Uterus (tissue), 4 donors: Measurements from ENCODE around the gene RRBP1. TPM values are rescaled to one million over a fixed set of nuclear protein-coding genes. Genes with fewer than 3 reads are reported as not detected.

Experiments
- DNase-seq, 2 donors: peaks; one replicate each; pipeline ENCODE4 v3.0.0-alpha.2; 2019 to 2020
- H3K27ac ChIP-seq, 2 donors: fragments of 200-600 bp; sonication (generic); 1 replicate in 1 of 2; 2 replicates in 1 of 2; pipeline ENCODE4 v1.5.1; 2016 to 2018
- H3K27me3 ChIP-seq, 2 donors: fragments of 200-600 bp; sonication (generic); one replicate each; pipeline ENCODE4 v1.5.1; 2018 to 2019; ENCODE audit warnings: control low read depth in 1 of 2
- H3K36me3 ChIP-seq, 2 donors: fragments of 200-600 bp; sonication (generic); one replicate each; pipeline ENCODE4 v1.5.1; 2019; ENCODE audit warnings: control low read depth in 1 of 2
- H3K4me1 ChIP-seq, 2 donors: fragments of 200-600 bp; sonication (generic); one replicate each; pipeline ENCODE4 v1.5.1; 2018 to 2019; ENCODE audit warnings: control low read depth in 1 of 2
- H3K4me3 ChIP-seq, 2 donors: fragments of 200-600 bp; sonication (generic); 1 replicate in 1 of 2; 2 replicates in 1 of 2; pipeline ENCODE4 v1.5.1; 2018 to 2019; ENCODE audit warnings: mild to moderate bottlenecking in 1 of 2
- H3K9me3 ChIP-seq, 2 donors: fragments of 200-600 bp; sonication (generic); one replicate each; pipeline ENCODE4 v1.5.1; 2019; ENCODE audit warnings: control low read depth in 1 of 2
- CTCF ChIP-seq, 4 experiments: fragments of 200-600 bp in 2 of 4; fragments of 450-650 bp in 2 of 4; sonication (generic) in 2 of 4; IDR thresholded peaks; one replicate each; pipeline ENCODE4 v1.5.1; 2016 to 2019; ENCODE audit warnings: antibody characterized with exemption in 4 of 4, mild to moderate bottlenecking in 2 of 4, moderate library complexity in 1 of 4
- POLR2A ChIP-seq, 2 donors: fragments of 450-650 bp; IDR thresholded peaks; one replicate each; pipeline ENCODE4 v1.6.1; 2016; ENCODE audit warnings: antibody characterized with exemption in 2 of 2, mild to moderate bottlenecking in 1 of 2, moderate library complexity in 1 of 2
- intact Hi-C: fragments of 100-400 bp; cut with DNase I; formaldehyde crosslinking; loops from one replicate; pipeline ENCODE4 v1.15.1; 2023; ENCODE audit warnings: low total_unique reads
- total RNA-seq, 4 donors: library from RNA; depleted of rRNA in 3 of 4; stranded (reverse); fragments of >200 nt in 3 of 4; gene quantifications; one replicate each; pipeline versions ENCODE4 v1.1.0 to v1.2.4, GENCODE V29; 2014 to 2023
- donor health status: DM: yes; HTN: yes; CAD: no.

RRBP1 gene
- total RNA-seq, 4 donors from 2014 or later: 13.2 to 172 (median 96.9) TPM

DNA sequence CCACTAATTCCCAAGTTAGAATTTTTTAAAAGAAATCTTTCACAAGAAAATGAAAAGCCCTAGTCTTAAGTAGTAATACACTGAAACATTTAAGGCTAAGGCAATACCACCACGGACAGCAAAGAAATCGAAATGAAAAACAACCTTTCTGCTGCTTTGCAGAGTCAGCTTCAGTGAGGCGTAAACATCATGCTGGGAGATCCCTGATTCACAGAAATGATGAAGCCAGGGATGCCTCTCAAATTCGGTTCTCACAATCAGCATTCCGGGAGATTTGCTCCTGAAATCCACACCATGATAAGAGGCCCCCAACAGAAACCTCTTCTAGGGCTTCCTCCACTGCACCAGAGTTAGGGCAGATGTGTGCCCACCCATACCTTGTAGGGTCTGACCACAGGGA, 18.6 kb downstream of the RRBP1 start:
- Histone ChIP-seq H3K9me3 (no peaks in the 10 kb centered on the region), H3K27ac (peak overlapping the region; percentile 34 to 50), H3K4me1 (peaks cover 0 to 13% of the 10 kb centered on the region in 2 donors), H3K27me3 (no peaks in the 10 kb centered on the region), H3K4me3 (no peak overlapping the region), H3K36me3 (no peaks in the 10 kb centered on the region)
- intact Hi-C loops: no loop called here
- DNase-seq: peak in 1 of 2 donors; percentile 11
- TF ChIP-seq POLR2A (IDR thresholded peaks at IDR 0.05) (no peak), CTCF (IDR thresholded peaks at IDR 0.05) (no peak)

GRCh38 chr20:17663040-17663399, 19.0 kb downstream of the RRBP1 start:
- peaks cover 0 to 13% of the 10 kb centered on the region in 2 donors for H3K4me1 ChIP-seq
- TF ChIP-seq CTCF (IDR thresholded peaks at IDR 0.05): no peak
- no peak for TF ChIP-seq POLR2A (IDR thresholded peaks at IDR 0.05)
- H3K27ac ChIP-seq: peak overlapping the region; percentile 9 to 50
- intact Hi-C loops: no loop called here
- H3K9me3 ChIP-seq: no peaks in the 10 kb centered on the region
- peak; percentile 11 to 13 for DNase-seq
- no peaks in the 10 kb centered on the region for H3K27me3 ChIP-seq
- H3K4me3 ChIP-seq: no peak overlapping the region
- H3K36me3 ChIP-seq: no peaks in the 10 kb centered on the region

- no peaks in the 10 kb centered on the region for H3K36me3 ChIP-seq
- no peaks in the 10 kb centered on the region for H3K27me3 ChIP-seq
- H3K4me3 ChIP-seq: no peak overlapping the region
- H3K4me1 ChIP-seq: peaks cover 0 to 13% of the 10 kb centered on the region in 2 donors
- H3K9me3 ChIP-seq: no peaks in the 10 kb centered on the region
- intact Hi-C loops: no loop called here
- H3K27ac ChIP-seq: peak overlapping the region; percentile 44 to 50
- peak; percentile 50 to 52 for DNase-seq
- no peak for TF ChIP-seq CTCF (IDR thresholded peaks at IDR 0.05)
- no peak for TF ChIP-seq POLR2A (IDR thresholded peaks at IDR 0.05)
These were observed 19.6 kb downstream of the RRBP1 start for GRCh38 chr20:17662333-17663039.

- H3K4me1 ChIP-seq: peaks cover 0 to 11% of the 10 kb centered on the region in 2 donors
- no peaks in the 10 kb centered on the region for H3K9me3 ChIP-seq
- peak overlapping the region; percentile 44 to 46 for H3K27ac ChIP-seq
- H3K36me3 ChIP-seq: no peaks in the 10 kb centered on the region
- peak; percentile 11 to 16 for DNase-seq
- intact Hi-C loops: no loop called here
- H3K27me3 ChIP-seq: no peaks in the 10 kb centered on the region
- no peak overlapping the region for H3K4me3 ChIP-seq
- no peak for TF ChIP-seq CTCF (IDR thresholded peaks at IDR 0.05)
- no peak for TF ChIP-seq POLR2A (IDR thresholded peaks at IDR 0.05)
These were observed 20.8 kb downstream of the RRBP1 start for GRCh38 chr20:17661121-17661744.

DNA sequence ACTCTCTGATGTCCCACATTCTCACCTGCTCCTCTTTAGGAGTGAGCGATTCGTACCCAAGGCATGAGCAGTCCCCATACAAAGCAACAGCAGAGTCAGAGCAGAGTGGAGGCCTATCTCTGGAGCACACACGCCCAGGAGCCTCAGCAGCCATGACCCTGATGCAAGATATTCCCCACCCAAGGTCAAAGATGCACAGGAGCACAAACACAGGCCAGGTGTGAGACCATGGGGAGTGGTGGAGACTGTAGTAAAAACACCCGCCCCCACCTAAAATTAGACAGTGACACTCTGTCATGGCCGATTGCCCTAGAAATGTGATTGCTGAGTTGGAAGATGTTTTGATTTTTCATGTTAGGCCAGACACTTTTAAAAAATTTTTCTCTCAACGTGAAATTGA, 21.4 kb downstream of the RRBP1 start:
- H3K36me3 ChIP-seq: no peaks in the 10 kb centered on the region
- H3K9me3 ChIP-seq: no peaks in the 10 kb centered on the region
- TF ChIP-seq CTCF (IDR thresholded peaks at IDR 0.05): no peak
- no peaks in the 10 kb centered on the region for H3K27me3 ChIP-seq
- DNase-seq: peak; percentile 8 to 10
- H3K27ac ChIP-seq: peak overlapping the region; percentile 44 to 46
- H3K4me1 ChIP-seq: peaks cover 0 to 9% of the 10 kb centered on the region in 2 donors
- intact Hi-C loops: no loop called here
- no peak overlapping the region for H3K4me3 ChIP-seq
